Osteoblast (primary cell): ENCODE data around the gene GSS. TPM values are rescaled to one million over a fixed set of nuclear protein-coding genes. Genes with fewer than 3 reads are reported as not detected.

Experiments
- DNase-seq: peaks from one replicate; pipeline ENCODE4 v3.0.0; 2011; ENCODE audit warnings: low spot score, mixed read lengths; ENCODE audit not compliant: insufficient read length; ENCODE audit errors: missing footprints
- H2AFZ ChIP-seq: 2 replicates; pipeline ENCODE4 v1.6.0; 2011; ENCODE audit warnings: mild to moderate bottlenecking, low read length
- H3K27ac ChIP-seq: 2 replicates; pipeline ENCODE4 v1.5.1; 2011; ENCODE audit warnings: mild to moderate bottlenecking, low read depth, low read length, moderate library complexity
- H3K27me3 ChIP-seq: 2 replicates; pipeline ENCODE4 v1.6.0; 2012; ENCODE audit warnings: mild to moderate bottlenecking, control low read depth, inconsistent platforms, low read length, moderate library complexity; ENCODE audit not compliant: insufficient read depth
- H3K36me3 ChIP-seq: 2 replicates; pipeline ENCODE4 v1.5.1; 2011; ENCODE audit warnings: mild to moderate bottlenecking, low read length, control low read depth, moderate library complexity; ENCODE audit not compliant: insufficient read depth
- H3K4me1 ChIP-seq: 2 replicates; pipeline ENCODE4 v1.5.1; 2011; ENCODE audit warnings: mild to moderate bottlenecking, low read length, control low read depth, moderate library complexity; ENCODE audit not compliant: insufficient read depth
- H3K4me2 ChIP-seq: 2 replicates; pipeline ENCODE4 v1.6.0; 2011; ENCODE audit warnings: mild to moderate bottlenecking, low read length; ENCODE audit not compliant: insufficient read depth
- H3K4me3 ChIP-seq: fragments of 200-600 bp; sonication (generic); 3 replicates; pipeline ENCODE4 v1.5.1; 2012; ENCODE audit warnings: mild to moderate bottlenecking, low read length, inconsistent platforms; ENCODE audit not compliant: insufficient read depth
- H3K79me2 ChIP-seq: 2 replicates; pipeline ENCODE4 v1.6.0; 2012; ENCODE audit warnings: mild to moderate bottlenecking, low read length, control low read depth, inconsistent platforms; ENCODE audit not compliant: insufficient read depth
- H3K9me3 ChIP-seq: 2 replicates; pipeline ENCODE4 v1.5.1; 2011; ENCODE audit warnings: low read depth, low read length, control low read depth
- H4K20me1 ChIP-seq: 2 replicates; pipeline ENCODE4 v1.6.0; 2012; ENCODE audit warnings: mild to moderate bottlenecking, low read length, control low read depth; ENCODE audit not compliant: insufficient read depth
- CTCF ChIP-seq: IDR thresholded peaks from 2 replicates; pipeline ENCODE4 v1.5.1; 2011; ENCODE audit warnings: mild to moderate bottlenecking, low read depth, low read length, moderate library complexity; ENCODE audit errors: extremely low read depth
- total RNA-seq: library from RNA; depleted of rRNA; stranded (reverse); fragments of >200 nt; gene quantifications from 2 replicates; pipeline ENCODE4 v1.2.3, GENCODE V29; 2012

GSS gene
- total RNA-seq, 1 donor, result 54.6 TPM

- Histone ChIP-seq H3K4me3 (no peak overlapping the region), H3K79me2 (no peaks in the 10 kb centered on the region), H3K9me3 (no peaks in the 10 kb centered on the region), H2AFZ (no peak overlapping the region), H3K36me3 (no peaks in the 10 kb centered on the region), H4K20me1 (no peaks in the 10 kb centered on the region), H3K4me2 (no peak overlapping the region), H3K27ac (no peak overlapping the region), H3K4me1 (no peaks in the 10 kb centered on the region), H3K27me3 (peaks cover 42% of the 10 kb centered on the region)
- TF ChIP-seq CTCF, result no peak
- peak; percentile 76 for DNase-seq
Measured at GRCh38 chr20:34983995-34984735, 28.6 kb upstream of the GSS start.

- Histone ChIP-seq H3K9me3 (no peaks in the 10 kb centered on the region), H3K36me3 (no peaks in the 10 kb centered on the region), H3K4me2 (no peak overlapping the region), H2AFZ (no peak overlapping the region), H3K27me3 (peaks cover 42% of the 10 kb centered on the region), H4K20me1 (no peaks in the 10 kb centered on the region), H3K79me2 (no peaks in the 10 kb centered on the region), H3K4me3 (no peak overlapping the region), H3K4me1 (no peaks in the 10 kb centered on the region), H3K27ac (no peak overlapping the region)
- peak; percentile 58 for DNase-seq
- no peak for TF ChIP-seq CTCF
Measured at GRCh38 chr20:34983089-34983820, 27.6 kb upstream of the GSS start.

GRCh38 chr20:34982270-34983088 is 26.9 kb upstream of the GSS start:
- Histone ChIP-seq H3K4me1 (no peaks in the 10 kb centered on the region), H3K27me3 (peaks cover 42% of the 10 kb centered on the region), H2AFZ (no peak overlapping the region), H3K27ac (no peak overlapping the region), H3K4me3 (no peak overlapping the region), H3K9me3 (no peaks in the 10 kb centered on the region), H3K79me2 (no peaks in the 10 kb centered on the region), H3K36me3 (no peaks in the 10 kb centered on the region), H4K20me1 (no peaks in the 10 kb centered on the region), H3K4me2 (no peak overlapping the region)
- DNase-seq, result peak; percentile 56
- no peak for TF ChIP-seq CTCF
